ENCODE measurements around the gene IGF2R.
A peak's percentile ranks its signal among the peaks of the same experiment; 100 is the strongest.
"Not testable (repeated sequence)": the region's sequence is repeated elsewhere in the genome, so short reads cannot be mapped to it uniquely, and the experiment has no call there.

IGF2R gene, protein sequence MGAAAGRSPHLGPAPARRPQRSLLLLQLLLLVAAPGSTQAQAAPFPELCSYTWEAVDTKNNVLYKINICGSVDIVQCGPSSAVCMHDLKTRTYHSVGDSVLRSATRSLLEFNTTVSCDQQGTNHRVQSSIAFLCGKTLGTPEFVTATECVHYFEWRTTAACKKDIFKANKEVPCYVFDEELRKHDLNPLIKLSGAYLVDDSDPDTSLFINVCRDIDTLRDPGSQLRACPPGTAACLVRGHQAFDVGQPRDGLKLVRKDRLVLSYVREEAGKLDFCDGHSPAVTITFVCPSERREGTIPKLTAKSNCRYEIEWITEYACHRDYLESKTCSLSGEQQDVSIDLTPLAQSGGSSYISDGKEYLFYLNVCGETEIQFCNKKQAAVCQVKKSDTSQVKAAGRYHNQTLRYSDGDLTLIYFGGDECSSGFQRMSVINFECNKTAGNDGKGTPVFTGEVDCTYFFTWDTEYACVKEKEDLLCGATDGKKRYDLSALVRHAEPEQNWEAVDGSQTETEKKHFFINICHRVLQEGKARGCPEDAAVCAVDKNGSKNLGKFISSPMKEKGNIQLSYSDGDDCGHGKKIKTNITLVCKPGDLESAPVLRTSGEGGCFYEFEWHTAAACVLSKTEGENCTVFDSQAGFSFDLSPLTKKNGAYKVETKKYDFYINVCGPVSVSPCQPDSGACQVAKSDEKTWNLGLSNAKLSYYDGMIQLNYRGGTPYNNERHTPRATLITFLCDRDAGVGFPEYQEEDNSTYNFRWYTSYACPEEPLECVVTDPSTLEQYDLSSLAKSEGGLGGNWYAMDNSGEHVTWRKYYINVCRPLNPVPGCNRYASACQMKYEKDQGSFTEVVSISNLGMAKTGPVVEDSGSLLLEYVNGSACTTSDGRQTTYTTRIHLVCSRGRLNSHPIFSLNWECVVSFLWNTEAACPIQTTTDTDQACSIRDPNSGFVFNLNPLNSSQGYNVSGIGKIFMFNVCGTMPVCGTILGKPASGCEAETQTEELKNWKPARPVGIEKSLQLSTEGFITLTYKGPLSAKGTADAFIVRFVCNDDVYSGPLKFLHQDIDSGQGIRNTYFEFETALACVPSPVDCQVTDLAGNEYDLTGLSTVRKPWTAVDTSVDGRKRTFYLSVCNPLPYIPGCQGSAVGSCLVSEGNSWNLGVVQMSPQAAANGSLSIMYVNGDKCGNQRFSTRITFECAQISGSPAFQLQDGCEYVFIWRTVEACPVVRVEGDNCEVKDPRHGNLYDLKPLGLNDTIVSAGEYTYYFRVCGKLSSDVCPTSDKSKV (N-terminal part only)

DNA sequence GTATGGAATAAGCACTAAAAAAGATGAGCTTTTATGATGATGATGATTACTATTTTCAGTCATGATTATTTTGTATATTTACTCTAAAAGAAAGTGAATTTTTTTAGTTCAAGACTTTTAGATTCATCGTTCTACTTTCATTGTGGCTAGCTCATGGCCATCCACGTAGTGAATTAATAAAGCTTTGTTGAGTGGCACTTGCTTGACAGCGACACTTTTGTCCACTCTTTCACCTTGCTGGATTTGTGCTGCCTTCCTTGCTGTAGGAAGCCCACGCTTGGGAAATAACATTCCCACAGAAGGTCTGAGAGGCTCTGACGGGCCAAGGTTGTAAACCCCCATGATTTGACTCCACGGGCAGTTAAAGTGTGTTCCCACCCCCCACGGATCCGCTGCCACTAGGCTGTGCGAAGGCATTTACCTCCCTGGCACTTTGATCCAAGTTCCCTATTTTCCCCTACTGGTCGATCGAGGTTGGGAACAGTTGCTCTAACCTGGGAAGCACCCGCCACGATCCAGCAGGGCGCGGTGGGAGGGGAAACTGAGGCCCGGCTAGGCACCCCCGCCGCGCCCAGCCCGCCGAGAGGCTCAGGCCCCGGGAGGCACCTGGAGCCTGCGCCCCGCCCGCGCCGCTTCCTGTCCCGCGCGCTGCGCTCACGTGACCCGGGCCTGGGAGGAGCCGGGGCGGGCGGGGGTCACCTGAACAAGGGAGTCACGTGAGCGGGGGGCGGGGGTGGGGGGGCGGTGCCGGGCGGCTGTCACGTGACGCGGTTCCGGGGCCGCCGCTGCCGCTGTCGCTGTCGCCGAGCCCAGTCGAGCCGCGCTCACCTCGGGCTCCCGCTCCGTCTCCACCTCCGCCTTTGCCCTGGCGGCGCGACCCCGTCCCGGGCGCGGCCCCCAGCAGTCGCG, at the start of gene IGF2R:
Gene IGF2R, plus strand, starts transcription at position 788 of the 909 bp plus-strand sequence. CDS start 165 bp downstream, outside the sequence.
- DNase-seq, result peak; percentile 91 to 95 (median 95)

DNA sequence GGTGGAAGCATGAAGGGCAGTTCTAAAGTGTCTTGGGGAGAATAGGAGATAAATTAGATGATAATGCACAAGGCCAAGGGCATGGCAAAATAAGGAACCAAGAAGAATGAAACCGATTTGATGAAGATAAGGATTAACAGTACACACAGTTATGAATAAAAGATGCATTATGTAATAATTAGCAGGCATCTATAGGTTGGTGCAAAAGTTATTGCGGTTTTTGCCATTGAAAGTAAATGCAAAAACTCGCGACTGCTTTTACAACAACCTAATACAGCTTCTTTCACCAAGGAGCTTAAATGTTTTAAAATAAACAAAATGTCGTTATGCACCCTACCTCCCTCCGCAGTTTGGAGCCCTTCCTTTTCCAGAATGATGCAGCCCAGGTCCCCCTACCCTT, 49.1 kb upstream of the IGF2R start:
- no peak for DNase-seq

DNA sequence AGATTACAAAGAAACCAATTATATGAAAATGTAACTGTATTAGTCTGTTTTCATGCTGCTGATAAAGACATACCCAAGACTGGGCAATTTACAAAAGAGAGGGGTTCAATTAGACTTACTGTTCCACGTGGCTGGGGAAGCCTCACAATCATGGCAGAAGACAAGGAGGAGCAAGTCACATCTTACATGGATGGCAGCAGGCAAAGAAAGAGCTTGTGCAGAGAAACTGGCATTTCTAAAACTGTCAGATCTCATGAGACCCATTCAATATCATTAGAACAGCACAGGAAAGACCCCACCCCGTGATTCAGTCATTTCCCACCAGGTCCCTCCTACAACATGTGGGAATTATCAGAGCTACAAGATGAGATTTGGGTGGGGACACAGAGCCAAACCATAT, 44.7 kb upstream of the IGF2R start:
- not testable (repeated sequence) for DNase-seq

DNA sequence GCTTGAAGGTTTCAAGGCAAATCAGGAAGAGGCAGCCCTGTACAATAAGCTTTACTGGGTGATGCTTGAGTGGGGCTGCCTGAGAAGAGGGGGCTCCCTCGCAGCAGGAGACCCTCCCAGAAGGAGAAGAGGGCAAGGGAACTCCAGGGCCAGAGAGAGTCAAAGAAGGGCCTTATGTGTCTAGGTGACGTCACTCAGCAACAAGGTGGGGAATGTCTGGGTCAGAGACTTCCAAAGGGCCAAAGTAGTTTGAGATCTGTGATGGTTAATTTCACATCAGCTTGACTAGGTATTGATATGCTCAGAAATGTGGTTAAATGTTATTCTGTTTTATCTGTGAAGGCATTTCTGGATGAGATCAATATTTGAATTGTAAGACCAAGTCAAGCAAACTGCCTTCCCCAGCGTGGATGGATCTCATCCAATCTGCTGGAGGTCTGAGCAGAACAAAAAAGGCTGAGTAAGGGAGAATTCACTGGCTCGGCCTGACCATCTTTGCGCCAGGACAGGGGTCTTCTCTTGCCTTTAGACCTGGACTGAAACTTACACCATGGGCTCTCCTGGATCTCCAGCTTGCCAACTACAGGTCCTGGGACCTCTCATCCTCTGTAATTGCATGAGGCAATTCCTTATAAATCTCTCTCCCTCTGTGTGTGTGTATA, 42.2 kb upstream of the IGF2R start:
- no peak for DNase-seq

DNA sequence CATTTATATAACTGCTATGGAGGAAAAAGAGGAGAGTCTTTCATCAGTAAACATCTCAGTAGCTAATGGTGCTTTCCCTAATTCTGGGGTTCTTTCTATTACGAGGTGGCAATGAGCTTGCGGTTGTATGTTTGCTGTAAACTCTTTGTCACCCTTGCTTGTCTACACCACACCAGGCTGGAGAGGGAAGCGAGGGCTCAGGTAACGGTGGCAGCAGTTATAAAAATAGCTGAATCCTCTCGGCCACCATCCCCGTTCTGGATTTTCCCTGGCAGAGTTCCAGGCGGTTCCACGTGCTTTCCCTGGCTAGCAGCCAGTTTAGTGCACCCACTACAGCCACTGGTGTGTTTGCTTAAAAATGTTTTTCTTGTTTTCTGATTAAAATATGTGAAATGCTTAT, 39.1 kb upstream of the IGF2R start:
- peak; percentile 41 to 78 (median 71) for DNase-seq

DNA sequence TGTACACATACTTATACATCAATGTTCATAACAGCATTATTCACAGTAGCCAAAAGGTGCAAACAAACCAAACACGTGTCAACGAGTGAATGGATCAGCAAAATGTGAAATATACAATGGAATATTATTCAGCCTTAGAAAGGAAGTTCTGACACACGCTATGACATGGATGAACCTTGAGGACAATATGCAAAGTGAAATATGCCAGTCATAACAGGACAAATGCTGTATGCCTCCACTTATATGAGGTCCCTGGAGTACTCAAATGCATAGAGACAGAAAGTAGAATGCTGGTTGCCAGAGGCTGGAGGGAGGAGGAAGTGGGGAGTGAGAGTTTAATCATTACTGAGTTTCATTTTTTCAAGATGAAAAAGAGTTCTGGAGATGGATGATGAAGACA, 37.8 kb upstream of the IGF2R start:
- DNase-seq, result no peak

DNA sequence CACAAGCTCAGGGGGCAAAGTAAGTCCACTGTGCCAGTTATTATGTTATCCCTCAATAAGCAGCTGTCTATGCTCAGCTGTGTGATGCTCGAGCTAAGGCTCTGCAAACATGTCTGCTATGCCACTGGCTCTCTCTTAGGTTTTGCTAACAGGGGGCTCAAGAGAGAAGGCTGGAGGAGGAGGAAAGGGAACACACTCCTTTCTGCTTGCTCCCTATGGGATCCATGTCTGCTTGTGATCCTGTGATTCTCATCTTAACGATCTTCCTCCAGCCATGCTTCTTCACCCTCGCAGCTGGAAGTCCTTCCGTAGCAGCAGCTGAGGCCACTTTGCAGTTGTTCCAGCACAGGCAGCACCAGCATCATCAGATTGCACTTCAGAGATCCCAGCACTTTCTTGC, 37.0 kb upstream of the IGF2R start:
- DNase-seq, result peak in 1 of 3 experiments; percentile 14

DNA sequence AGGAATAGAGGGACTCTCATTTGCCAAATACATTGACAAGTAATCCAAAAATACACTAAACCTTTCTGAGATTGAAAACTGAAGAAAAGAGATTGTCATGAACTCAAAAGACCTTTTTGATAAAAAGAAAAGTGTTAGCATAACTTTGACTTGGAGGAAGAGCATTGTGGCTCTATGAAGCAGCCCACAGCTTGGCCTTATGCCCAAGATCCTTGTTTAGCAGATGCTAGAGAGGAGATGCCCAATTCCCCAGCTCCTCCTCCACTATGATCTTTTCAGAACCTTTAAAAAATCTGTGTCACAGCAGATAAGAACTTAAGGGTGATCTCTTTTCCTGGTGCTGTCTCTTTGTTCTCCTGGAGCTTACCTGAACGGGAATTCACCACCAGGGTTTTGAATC, 35.8 kb upstream of the IGF2R start:
- DNase-seq, result no peak

DNA sequence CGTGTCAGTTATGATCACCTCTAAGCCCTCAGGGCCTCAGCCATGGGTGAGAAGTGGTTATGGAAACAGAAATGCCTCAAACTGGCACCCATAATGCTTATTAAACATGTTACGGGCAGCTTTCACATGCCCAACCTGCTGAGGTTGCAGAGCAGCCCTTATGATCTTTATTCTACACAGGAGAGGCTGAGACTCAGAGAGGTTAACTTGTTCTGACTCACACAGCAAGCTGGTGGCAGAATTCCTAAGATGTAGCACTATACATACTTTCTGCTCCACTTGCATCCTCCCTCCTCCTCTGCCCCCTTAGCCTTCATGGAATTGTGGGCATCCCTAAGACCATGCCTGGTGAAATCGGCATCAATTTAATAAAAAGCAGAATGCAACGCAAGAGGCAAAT, 34.7 kb upstream of the IGF2R start:
- no peak for DNase-seq

DNA sequence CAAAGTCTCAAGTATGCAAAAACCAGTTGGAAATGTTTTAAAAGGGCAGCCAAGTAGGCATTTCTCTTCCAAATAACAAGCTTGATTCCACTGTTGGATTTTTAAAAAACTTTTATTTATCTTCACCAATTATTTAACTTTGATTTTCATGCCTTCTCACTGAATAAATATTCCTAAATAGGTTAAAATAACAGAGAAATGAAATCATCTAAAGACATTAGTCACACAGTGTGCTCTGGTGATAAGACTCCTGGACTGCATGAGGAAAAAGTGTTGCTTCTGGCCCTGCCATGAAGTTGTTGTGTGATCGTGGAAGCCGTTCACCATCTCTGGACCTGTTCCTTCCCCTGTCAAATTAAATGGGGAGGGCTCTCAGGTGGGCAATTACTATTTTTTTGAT, 33.8 kb upstream of the IGF2R start:
- no peak for DNase-seq

DNA sequence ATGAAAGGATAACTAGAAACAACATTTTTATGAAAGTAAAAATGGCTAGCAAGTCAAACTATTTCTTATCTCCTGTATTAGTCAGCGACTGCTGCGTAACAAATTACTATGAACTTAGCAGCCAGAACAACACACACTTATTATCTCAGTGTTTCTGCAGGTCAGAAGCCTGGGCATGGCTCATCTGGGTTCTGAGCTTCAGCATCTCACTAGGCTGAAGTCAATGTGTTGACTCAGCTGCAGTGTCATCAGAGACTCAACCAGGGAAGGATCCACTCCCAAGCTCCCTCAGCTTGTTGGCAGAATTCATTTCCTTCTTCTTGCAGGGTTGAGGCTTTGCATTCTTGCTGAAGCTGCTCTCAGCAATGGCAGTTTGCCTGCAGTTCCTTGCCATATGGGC, 33.2 kb upstream of the IGF2R start:
- no peak for DNase-seq

DNA sequence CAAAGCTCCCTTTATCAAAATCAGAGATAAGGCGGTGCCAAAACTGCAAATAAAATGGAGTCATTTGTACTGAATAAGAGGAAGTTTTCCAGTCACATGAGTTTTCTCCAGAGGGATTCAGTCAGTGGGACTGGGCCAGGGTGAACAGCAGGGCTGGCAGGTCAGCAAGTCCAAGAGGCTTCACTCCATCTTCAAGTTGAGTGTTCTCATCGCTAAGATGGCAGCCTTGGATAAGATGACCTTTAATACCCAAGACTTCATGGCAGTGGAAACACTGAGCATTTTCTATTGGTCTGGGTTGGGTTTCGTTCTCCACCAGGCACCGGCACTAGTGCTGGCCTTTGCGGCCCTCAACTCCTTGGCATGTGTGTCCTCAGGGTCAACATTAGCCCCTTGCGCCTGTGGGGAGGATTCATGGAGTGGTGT, 29.3 kb upstream of the IGF2R start:
- DNase-seq, result no peak

DNA sequence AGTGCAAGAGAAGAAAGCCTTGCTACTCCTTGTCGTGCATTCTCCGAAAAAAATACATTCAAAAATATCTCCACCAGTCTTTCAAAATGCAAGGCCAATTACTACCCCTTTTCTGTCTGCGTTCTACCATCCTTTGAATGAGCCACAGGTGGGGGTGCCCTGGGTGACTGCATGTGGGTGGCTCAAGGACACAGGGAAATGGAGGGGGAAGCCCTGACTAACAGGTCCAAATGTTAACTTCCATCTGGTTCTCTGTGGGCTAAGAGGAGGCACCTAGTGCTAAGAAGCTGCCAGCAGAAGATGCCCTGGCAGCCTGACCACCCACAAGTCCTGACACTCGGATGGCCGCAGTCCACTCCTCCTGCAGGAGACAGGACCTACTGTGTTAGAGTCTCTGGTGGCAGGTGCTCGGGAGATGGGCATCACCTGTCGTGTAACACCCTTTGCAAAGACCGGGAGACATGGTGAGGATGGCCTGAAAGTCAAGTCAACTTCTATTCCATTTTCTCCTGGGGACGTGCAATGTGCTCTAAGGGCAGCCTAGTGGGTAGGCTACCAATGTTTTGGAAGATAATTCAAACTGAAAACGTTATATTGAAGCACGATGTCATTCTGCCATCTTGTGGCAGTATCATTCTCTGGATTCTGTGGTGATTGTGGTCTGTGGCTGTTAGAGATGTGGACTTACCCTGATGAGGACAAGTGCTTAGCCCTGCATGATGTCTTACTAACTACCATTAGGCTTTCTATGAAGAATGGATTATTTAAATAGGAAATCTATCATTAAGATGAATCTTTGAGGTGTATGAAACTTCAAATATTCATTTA, 27.4 kb upstream of the IGF2R start:
- peak; percentile 5 to 63 (median 39) for DNase-seq

DNA sequence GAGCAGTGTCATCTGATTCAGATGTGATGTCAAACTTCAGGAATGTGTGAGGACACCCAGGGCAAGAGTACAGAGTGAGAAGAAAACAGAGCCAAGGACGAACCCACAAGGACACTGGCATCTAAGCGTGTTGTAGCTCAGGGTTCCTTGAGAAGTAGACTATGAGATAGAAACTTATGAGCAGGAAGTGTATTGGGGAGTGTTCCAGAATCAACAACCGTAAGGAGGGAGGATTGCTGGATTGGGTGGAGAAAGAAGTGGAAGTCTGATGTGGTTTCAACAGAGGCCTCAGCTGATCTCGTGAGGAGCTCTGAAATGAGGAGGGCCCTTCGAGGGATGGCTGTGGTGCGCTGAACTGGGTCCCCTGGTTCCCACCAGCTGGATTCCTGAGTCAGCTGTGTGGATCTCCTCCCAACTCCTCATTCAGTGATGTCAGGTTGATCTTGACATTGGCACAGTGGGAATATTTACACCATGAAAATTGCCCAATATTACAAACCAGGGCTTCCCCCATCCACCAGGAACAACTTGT, 25.7 kb upstream of the IGF2R start:
- DNase-seq, result no peak

DNA sequence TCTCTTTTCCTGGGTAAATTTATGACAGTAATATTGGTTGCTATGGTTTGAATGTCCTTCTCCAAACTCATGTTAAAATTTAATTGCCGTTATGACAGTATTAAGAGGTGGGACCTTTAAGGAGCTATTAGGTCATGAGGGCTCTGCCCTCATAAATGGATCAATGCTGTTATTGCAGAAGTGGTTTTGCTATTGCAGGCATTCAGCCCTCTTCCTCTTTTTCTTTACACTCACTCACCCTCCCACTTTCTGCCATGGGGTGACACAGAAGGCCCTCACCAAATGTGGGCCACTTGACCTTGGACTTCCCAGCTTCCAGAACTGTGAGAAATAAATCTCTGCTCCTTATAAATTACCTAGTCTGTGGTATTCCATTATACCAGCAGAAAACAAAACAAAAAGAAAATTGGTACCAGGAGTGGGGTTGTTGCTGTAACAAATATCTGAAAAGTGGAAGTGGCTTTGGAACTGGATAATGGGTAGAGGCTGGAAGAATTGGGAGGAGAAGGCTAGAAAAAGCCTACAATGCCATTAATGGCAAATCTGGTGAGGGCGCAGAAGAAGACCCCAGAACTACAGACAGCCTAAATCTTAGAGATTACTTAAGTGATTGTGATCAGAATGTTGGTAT, 24.8 kb upstream of the IGF2R start:
- DNase-seq, result no peak

DNA sequence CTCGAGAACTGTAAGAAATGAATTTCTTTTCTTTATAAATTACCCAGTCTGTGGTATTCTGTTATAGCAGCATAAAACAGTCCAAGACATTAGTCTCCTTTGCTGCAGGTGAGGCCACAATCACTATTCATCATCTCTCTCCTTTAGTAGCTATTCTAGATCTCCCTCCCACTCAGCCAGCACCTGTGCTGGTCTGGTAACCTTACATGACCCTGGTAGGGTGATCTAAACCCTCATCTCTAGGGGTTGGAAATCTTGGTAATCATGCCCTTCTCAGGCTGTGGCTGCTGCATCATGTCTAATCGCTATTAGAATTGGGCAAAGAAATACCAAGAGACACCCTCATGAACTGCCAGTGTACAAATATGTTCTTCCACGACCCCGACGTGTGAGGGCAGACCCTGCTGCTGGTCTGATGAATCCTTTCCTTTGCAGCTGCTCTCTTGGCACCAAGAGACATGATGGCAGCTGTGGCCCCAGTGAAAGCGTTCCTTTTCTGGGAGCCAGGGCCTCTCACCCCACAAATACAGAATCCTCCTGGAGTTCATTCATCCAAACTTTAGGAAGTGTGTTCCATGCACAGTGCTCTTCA, 23.0 kb upstream of the IGF2R start:
- DNase-seq, result no peak

DNA sequence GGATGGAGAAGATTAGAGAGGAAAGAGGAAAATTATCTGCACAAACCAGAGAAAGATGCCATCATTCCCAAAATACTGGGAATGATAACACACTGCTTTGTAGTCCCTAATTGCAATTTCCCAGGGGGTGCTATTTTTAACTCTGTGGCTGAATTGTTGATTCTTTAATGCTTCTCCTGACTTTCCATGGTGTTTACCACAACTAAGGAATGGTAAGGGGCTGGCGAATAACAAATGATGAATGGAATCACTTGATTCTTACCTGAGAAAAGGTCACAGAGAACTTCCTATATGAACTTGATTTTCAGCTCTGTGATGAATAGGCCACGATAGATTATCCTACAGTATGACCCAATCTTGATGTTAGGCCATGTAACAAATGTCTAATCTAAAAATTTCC, 22.0 kb upstream of the IGF2R start:
- no peak for DNase-seq

DNA sequence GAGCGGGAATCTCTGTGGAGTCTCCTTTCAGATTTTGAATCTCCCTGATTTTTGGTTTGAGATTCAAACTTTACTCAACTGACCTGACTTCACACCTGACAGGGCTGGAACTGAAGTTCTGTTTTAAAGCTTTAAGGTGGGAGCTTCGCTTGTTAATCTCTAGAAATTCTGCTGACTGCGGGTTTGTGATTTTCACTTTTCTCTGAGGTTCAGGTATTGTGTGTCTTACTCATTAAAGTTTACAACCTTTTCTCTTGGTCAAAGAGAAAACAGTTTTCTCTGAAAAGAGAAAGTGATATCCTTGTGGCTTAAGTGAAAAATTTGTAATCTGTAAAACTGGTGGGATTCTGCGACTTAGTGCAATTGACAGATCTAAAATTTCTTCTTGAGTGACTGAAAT, 20.7 kb upstream of the IGF2R start:
- DNase-seq, result no peak

DNA sequence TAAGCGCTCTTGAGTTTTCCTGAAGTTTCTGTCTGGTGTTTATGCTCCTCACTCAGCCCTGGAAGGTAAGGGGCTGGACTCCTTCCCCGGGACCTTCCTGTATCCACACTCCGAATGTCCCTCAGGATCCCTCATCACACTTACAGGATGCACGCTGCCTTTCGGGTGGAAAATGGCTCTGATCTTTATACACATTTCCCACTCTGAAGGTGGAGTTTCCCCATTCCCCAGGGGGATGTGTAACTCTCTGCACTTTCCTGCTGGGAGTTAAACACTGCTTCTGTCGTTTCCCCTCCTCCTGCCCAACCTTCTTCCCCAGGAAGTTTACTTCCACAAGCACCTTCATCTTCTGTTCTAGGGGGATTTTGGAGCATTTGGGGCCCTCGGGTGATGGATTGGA, 17.1 kb upstream of the IGF2R start:
- DNase-seq, result no peak
